GM23248 (cell line): ENCODE results near the gene CYP26B1.

Experiments
- EZH2 ChIP-seq: fragments of 200-600 bp; sonication (generic); IDR thresholded peaks from 2 replicates; pipeline ENCODE4 v1.6.1; 2018; ENCODE audit warnings: antibody characterized with exemption, mild to moderate bottlenecking; ENCODE audit not compliant: insufficient read depth, poor library complexity, severe bottlenecking
- EZH2phosphoT487 ChIP-seq: fragments of 200-600 bp; sonication (generic); IDR thresholded peaks from 2 replicates; pipeline ENCODE4 v1.6.1; 2018; ENCODE audit warnings: antibody characterized with exemption, moderate library complexity, mild to moderate bottlenecking, low read depth; ENCODE audit not compliant: insufficient read depth

GRCh38 chr2:72182547-72182946 is 34.9 kb upstream of the CYP26B1 start:
- TF ChIP-seq EZH2 (no peak), EZH2phosphoT487 (no peak)
